HepG2 (cell line): ENCODE results near the gene PTPN3.

Experiments used
- CTCF ChIP-seq: sonication (generic); formaldehyde crosslinking; IDR thresholded peaks from 2 replicates; pipeline ENCODE4 v1.5.0; 2020; ENCODE audit warnings: mild to moderate bottlenecking, missing genetic modification reagents, moderate library complexity
- EP300 ChIP-seq, 3 experiments: sonication (generic) in 1 of 3; formaldehyde crosslinking in 1 of 3; IDR thresholded peaks; 2 replicates each; pipeline versions ENCODE4 v1.5.1 to v1.6.1; 2011 to 2020; ENCODE audit warnings: low read depth in 2 of 3, low read length in 2 of 3, borderline replicate concordance in 1 of 3, improper control_type of control experiment in 1 of 3, mild to moderate bottlenecking in 1 of 3, missing genetic modification reagents in 1 of 3, moderate library complexity in 1 of 3
- POLR2A ChIP-seq, 2 experiments: IDR thresholded peaks; 2 replicates each; pipeline ENCODE4 v1.6.1; 2011; ENCODE audit warnings: low read depth in 2 of 2, low read length in 2 of 2, mild to moderate bottlenecking in 1 of 2, moderate library complexity in 1 of 2; ENCODE audit not compliant: insufficient read depth in 1 of 2
- ZFX ChIP-seq: sonication (generic); formaldehyde crosslinking; IDR thresholded peaks from 2 replicates; pipeline ENCODE4 v1.4.0; 2020; ENCODE audit warnings: mild to moderate bottlenecking, low read depth, missing genetic modification reagents, moderate library complexity

DNA sequence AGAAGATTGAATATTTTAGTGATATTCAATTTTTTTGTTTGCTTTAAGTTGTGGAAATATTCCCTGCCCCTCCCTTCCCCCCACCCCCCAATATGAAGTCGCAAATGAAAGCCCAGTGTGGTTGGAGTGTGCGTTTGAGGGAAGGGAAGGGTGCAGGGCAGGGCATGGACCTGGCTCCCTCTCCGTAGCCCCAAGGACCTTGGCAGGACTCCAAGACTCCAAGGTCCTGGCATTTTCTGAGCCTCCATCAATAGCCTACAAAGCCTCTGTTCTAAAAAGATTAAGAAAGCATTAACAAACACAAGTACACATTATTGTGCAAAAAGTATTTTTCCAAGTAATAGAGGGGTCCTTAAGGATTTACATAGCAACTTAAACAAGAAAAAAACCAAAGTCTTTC is 38.8 kb upstream of the PTPN3 start:
- no peak for TF ChIP-seq CTCF (CRISPR knock-in tag)
- no peak for TF ChIP-seq ZFX
- no peak for TF ChIP-seq POLR2A (IDR thresholded peaks at IDR 0.05; ENCODE audit: insufficient read depth in 1 of 2, low read depth in 2 of 2, low read length in 2 of 2)
- TF ChIP-seq EP300 (IDR thresholded peaks at IDR 0.05; ENCODE audit: low read depth in 2 of 2, low read length in 2 of 2), result no peak
- TF ChIP-seq EP300 (CRISPR knock-in tag; IDR thresholded peaks at IDR 0.05; ENCODE audit: borderline replicate concordance), result no peak
